HCT116 (cell line): Measurements from ENCODE around the gene GPATCH8.

Source experiments
- EZH2 ChIP-seq: fragments of 200-600 bp; sonication (generic); IDR thresholded peaks from 2 replicates; pipeline ENCODE4 v1.6.1; 2017; ENCODE audit warnings: antibody characterized with exemption, mixed run types
- POLR2A ChIP-seq: IDR thresholded peaks from 2 replicates; pipeline ENCODE4 v1.7.0; 2011; ENCODE audit warnings: borderline replicate concordance; ENCODE audit not compliant: insufficient read depth, insufficient read length; ENCODE audit errors: extremely low read depth
- POLR2AphosphoS5 ChIP-seq: IDR thresholded peaks from 2 replicates; pipeline ENCODE4 v1.6.1; 2011; ENCODE audit warnings: mild to moderate bottlenecking, low read depth, low read length, moderate library complexity
- TCF7L2 ChIP-seq: IDR thresholded peaks from 2 replicates; pipeline ENCODE4 v1.7.0; 2011; ENCODE audit warnings: borderline replicate concordance, inconsistent platforms; ENCODE audit not compliant: insufficient read depth, insufficient read length; ENCODE audit errors: extremely low read depth
- ZNF274 ChIP-seq: fragments of 200-500 bp; sonication (Bioruptor generic); IDR thresholded peaks from 2 replicates; pipeline ENCODE4 v1.6.1; 2014; ENCODE audit warnings: mild to moderate bottlenecking, low read depth, low read length, inconsistent platforms
- TF ChIP-seq, protein P1 (sequence below), 3 experiments: fragments of 200-600 bp in 1 of 3; sonication (generic) in 1 of 3; IDR thresholded peaks in 2 of 3; conservative IDR thresholded peaks in 1 of 3; 2 replicates each; pipeline ENCODE4 v1.5.1; 2012 to 2017; ENCODE audit warnings: low read depth in 2 of 3, low read length in 2 of 3, antibody characterized with exemption in 1 of 3, borderline replicate concordance in 1 of 3, control low read depth in 1 of 3, mild to moderate bottlenecking in 1 of 3, mixed read lengths in 1 of 3, mixed run types in 1 of 3, moderate library complexity in 1 of 3; ENCODE audit not compliant: insufficient read depth in 1 of 3
- TF ChIP-seq, protein P2 (sequence below): IDR thresholded peaks from 2 replicates; pipeline ENCODE4 v1.6.1; 2012

DNA sequence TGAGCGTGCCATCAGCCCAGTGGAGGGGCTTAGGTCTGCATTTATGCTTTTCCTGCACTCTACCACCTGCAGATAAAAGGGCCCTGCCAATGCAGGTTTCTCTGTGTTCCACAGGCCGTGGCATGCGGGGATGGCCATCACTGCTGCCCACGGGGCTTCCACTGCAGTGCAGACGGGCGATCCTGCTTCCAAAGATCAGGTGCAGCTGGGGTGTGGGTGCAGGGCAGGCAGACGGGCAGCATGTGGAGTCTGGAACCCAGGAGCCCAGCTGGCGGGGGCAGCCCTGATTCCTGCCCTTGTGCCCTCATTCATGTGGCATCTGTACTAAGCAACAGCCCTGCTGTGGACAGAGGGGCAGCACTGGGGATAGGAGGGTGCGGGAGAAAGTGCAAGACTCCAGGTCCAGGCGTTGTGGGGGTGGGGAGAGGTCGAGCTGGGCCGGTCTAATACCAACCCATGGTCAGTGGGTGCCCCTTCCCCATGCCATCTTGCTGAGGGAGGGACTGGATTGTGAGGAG is 153.6 kb downstream of the GPATCH8 start:
- TF ChIP-seq, protein P1, sequence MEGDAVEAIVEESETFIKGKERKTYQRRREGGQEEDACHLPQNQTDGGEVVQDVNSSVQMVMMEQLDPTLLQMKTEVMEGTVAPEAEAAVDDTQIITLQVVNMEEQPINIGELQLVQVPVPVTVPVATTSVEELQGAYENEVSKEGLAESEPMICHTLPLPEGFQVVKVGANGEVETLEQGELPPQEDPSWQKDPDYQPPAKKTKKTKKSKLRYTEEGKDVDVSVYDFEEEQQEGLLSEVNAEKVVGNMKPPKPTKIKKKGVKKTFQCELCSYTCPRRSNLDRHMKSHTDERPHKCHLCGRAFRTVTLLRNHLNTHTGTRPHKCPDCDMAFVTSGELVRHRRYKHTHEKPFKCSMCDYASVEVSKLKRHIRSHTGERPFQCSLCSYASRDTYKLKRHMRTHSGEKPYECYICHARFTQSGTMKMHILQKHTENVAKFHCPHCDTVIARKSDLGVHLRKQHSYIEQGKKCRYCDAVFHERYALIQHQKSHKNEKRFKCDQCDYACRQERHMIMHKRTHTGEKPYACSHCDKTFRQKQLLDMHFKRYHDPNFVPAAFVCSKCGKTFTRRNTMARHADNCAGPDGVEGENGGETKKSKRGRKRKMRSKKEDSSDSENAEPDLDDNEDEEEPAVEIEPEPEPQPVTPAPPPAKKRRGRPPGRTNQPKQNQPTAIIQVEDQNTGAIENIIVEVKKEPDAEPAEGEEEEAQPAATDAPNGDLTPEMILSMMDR (IDR thresholded peaks at IDR 0.05 in 2 of 3, conservative IDR thresholded peaks at IDR 0.05 in 1 of 3; ENCODE audit: borderline replicate concordance in 1 of 3, insufficient read depth in 1 of 3, low read depth in 2 of 3, low read length in 2 of 3): no peak
- TF ChIP-seq, protein P2, sequence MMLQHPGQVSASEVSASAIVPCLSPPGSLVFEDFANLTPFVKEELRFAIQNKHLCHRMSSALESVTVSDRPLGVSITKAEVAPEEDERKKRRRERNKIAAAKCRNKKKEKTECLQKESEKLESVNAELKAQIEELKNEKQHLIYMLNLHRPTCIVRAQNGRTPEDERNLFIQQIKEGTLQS: no peak
- TF ChIP-seq ZNF274 (no peak), POLR2A (no peak), TCF7L2 (no peak), POLR2AphosphoS5 (no peak), EZH2 (no peak)
